Choroid plexus epithelial cell (primary cell): Measurements from ENCODE around the gene AFAP1.

Source experiments
- DNase-seq: peaks from one replicate; pipeline ENCODE4 v3.0.0-alpha.2; 2010; ENCODE audit warnings: low read depth
- H3K4me3 ChIP-seq: 2 replicates; pipeline ENCODE4 v1.5.1; 2011; ENCODE audit warnings: low read depth, mild to moderate bottlenecking, control low read depth, low read length, moderate library complexity
- TF ChIP-seq, protein P1 (sequence below): conservative IDR thresholded peaks from 2 replicates; pipeline ENCODE4 v1.5.1; 2011; ENCODE audit warnings: low read depth, mild to moderate bottlenecking, control low read depth, inconsistent platforms, low read length, moderate library complexity

AFAP1 gene

DNA sequence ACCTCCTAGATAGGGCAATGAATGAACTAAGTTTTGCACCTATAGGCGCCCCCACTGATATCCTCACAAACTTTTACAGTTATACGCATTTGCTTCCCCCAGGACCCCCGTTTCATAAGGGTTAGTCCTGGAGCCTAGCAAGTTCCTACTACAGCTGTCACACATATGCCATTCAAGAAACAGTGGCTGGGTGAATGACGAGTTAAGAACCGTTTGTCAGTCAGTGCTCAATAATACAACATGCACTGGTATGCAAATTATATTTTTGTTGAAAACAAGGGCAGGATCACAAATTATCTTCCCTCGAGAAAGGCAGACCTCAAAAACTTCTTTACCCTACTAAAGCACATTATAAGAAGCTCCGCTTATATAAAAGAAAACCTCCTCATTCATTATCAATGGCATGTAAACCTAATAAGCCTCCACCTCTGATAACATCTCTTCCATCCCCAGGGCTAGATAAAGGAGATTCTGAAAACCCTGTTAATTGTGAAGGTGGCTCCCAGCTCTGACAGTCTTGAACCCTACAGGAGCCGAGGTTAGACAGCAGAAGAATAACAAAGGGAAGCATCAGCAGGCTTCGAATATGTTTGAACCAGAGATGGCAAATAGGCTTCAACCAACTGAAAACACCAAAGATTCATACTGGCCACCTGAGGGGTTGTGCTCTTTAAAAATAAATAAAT lies 40.3 kb downstream of the AFAP1 start:
- no peak for DNase-seq
- TF ChIP-seq, protein P1, sequence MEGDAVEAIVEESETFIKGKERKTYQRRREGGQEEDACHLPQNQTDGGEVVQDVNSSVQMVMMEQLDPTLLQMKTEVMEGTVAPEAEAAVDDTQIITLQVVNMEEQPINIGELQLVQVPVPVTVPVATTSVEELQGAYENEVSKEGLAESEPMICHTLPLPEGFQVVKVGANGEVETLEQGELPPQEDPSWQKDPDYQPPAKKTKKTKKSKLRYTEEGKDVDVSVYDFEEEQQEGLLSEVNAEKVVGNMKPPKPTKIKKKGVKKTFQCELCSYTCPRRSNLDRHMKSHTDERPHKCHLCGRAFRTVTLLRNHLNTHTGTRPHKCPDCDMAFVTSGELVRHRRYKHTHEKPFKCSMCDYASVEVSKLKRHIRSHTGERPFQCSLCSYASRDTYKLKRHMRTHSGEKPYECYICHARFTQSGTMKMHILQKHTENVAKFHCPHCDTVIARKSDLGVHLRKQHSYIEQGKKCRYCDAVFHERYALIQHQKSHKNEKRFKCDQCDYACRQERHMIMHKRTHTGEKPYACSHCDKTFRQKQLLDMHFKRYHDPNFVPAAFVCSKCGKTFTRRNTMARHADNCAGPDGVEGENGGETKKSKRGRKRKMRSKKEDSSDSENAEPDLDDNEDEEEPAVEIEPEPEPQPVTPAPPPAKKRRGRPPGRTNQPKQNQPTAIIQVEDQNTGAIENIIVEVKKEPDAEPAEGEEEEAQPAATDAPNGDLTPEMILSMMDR = no peak
- no peak overlapping the region for H3K4me3 ChIP-seq

DNA sequence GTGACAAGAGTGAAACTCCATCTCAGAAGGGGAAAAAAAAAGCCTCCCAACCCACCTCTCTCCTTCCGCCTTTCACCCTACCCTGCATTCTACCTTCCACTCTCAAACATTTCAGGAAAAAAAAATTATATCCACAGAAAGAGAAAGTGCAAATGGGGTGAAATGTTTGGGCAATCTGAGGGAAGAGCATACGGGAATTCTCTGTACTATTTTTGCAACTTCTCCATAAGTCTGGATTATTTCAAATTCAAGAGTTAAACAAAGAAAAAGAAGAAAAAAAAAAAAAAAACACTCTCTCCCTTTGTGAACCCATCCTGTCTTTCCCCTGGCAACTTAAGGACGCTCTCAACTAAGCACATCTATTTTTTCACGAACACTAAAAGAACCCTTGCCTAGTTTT lies 41.3 kb downstream of the AFAP1 start:
- TF ChIP-seq, protein P1 = no peak

DNA sequence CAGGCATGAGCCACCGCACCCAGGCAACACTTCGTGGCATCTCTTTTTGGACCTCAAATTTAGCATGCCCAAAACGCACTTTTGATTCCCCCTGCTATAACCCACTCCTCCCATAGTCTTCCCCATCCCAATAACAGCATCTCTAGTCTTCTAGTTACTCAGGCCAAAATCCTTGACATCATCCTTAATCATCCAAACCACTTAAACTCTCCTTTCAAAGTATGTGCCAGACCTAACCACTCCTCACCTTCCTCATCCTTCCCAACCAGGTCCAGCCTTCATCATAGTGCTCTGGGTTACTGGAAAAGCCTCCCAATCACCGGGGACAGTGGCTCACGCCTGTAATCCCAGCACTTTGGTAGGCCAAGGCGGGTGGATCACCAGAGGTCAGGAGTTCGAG lies 41.9 kb downstream of the AFAP1 start:
- DNase-seq = no peak
- H3K4me3 ChIP-seq = no peak overlapping the region
- TF ChIP-seq, protein P1 = no peak

More for the DNA sequence above, 41.3 kb downstream of the AFAP1 start:
- H3K4me3 ChIP-seq = no peak overlapping the region
- DNase-seq = no peak

DNA sequence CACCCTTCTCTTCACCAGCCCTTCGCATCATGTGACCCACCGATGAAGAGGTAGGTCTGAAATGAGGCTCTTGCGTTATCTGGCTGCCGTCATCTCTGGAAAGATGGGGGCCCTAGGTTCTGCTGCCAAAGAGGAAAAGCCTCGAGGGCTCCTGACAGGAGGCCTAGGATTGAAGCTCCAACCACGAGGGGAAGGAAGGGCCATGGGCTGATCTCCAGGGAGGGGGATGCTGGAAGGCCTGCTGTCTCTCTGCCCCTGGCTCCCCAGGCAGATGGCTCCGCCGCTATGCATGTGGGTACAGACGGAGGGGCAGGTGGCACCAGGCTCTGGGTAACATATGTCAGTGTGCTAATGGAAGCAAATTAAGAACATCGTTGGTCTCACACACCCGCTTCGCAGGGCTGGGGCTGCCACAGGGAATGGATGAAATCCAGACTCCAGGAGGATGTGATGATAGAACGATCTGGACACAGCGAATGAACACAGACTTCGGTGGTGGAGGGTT lies 44.9 kb downstream of the AFAP1 start:
- TF ChIP-seq, protein P1 = no peak
- H3K4me3 ChIP-seq = no peak overlapping the region
- no peak for DNase-seq

DNA sequence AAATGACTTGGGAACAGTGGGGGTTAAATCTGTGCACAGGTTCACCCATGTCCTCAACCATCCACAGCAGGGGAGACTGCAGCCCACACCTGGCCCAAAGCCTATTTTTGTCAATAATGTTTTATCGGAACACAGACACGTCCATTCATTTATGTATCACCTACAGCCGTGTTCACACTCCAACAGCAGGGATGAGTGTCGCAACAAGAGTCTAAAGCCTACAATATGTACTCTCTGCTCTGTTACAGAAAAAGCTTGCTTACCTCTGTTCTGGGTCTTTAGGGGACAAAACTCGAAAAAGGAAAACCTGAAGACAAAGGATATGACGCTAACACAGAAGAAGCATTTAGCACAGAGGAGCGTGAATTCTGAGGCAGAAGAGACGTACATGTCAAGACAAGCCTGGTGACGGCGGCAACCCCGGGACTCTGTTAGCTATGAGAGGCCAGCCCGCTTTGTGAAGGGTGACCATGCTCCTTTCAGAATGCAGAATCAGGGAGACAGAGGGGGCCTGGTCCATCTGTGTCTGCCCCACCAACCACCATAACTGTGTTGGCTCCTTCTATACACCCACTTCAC lies 45.5 kb downstream of the AFAP1 start:
- TF ChIP-seq, protein P1 = no peak

DNA sequence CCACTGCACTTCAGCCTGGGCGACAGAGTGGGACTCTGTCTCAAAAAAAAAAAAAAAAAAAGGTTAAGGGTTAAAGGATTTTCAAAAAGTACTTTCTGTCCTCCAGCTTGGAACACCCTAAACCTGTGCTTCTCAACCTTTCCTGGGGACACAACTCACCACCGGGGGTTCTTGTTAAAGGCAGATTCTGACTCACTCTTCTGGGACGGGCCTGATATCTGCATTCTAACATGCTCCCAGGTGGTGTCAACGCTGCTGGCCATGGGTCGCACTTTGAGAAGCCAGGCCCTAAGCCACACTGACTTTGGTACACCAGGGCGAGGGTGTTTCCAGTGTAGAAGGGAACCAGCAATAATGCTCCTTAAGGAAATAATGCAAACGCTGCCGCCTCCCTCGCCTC lies 46.1 kb downstream of the AFAP1 start:
- TF ChIP-seq, protein P1 = no peak
- H3K4me3 ChIP-seq = no peak overlapping the region

More for the DNA sequence above, 45.5 kb downstream of the AFAP1 start:
- no peak for DNase-seq
- no peak overlapping the region for H3K4me3 ChIP-seq

More for the DNA sequence above, 46.1 kb downstream of the AFAP1 start:
- peak; percentile 45 for DNase-seq
